ENCODE results near the gene PABPC1L2B.
"Not testable (repeated sequence)": the region's sequence is repeated elsewhere in the genome, so short reads cannot be mapped to it uniquely, and the experiment has no call there.

PABPC1L2B gene
- 0 reads per million in 2 experiments for total RNA-seq

DNA sequence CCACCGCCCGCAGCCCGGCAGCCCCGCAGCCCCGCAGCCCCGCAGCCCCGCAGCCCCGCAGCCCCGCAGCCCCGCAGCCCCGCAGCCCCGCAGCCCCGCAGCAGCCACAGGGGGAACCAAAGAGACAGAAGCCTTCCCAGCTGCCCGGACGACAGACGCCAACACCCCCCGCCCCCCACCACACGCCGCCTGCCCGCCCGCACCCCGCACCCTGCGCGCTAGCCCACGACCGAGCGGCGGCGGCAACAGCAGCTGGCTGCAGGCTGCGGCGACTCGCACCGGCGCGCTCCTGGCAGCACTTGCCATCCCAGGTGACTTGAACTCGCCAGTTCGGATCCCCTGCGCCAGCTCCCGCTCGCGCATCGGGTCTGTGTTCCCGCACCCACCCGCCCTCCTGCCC lies at the start of gene PABPC1L2B:
TSS of gene PABPC1L2B (plus strand) at position 207 of the 400 bp plus-strand sequence. CDS start 704 bp downstream, outside the sequence.
- not testable (repeated sequence) for DNase-seq (ENCODE audit: low read depth)

DNA sequence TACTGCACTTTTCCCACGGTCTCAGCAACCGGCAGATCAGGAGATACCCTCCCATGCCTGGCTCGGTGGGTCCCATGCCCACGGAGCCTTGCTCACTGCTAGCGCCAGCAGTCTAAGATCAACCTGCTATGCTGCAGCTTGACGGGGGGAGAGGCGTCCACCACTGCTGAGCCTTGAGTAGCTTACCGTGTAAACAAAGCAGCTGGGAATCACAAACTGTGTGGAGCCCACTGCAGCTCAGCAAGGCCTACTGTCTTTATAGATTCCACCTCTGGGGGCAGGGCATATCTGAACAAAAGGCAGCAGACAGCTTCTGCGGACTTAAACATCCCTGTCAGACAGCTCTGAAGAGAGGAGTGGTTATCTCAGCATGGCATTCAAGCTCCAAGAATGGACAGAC lies 42.8 kb upstream of the PABPC1L2B start:
- not testable (repeated sequence) for DNase-seq (ENCODE audit: low read depth)

DNA sequence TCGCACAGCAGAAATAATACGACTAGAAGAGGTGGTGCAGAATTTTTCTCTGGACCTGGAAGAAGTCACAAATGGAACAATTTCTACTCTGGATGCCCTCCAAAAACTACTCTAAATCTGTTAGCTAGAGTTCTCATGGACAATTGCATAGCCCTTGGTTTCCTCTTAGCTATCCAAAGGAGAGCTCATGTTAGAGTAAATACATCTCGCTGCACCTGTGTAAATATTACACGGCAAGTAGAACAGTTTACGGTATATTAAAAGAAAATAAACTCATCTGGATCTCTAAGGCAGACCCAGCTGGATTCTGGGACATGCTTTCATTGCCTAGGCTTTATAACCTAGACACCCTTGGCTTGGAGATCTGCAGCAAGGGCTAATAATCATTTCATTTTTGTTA lies 30.9 kb upstream of the PABPC1L2B start:
- not testable (repeated sequence) for DNase-seq (ENCODE audit: low read depth)

DNA sequence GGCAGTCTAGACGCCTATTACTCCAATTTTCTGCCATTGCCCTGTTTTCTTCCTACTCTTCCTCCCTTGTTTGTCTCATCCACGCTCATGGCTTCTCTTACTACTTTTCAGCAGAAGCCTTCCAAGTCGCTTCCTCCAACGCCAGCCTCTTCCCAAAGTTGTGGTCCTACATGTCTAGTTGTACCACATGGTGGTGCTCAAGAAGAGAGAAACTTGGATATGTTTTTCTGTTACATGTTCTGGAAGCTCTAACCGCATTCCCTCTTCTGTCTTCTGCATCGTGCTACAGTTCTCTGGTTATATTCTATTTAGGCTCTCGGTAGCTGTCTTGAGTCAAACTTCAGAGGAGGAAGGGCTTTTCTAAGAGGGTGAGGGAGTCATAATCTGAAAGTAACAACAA lies 27.9 kb upstream of the PABPC1L2B start:
- not testable (repeated sequence) for DNase-seq (ENCODE audit: low read depth)

DNA sequence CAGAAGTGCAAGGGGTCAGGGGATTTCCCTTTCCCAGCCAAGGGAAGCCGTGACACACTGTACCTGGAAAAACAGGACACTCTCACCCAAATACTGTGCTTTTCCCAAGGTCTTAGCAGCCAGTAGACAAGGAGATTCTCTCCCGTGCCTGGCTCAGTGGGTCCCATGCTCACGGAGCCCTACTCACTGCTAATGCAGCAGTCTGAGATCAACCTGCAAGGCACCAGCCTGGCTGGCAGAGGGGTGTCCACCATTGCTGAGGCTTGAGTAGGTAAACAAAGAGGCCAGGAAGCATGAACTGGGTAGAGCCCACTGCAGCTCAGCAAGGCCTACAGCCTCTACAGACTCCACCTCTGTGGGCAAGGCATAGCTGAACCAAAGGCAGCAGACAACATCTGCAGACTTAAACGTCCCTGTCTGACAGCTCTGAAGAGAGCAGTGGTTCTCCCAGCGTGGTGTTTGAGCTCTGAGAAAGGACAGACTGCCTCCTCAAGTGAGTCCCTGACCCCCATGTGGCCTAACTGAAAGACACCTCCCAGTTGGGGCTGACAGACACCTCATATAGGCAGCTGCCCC lies 21.8 kb upstream of the PABPC1L2B start:
- DNase-seq (ENCODE audit: low read depth) = not testable (repeated sequence)

DNA sequence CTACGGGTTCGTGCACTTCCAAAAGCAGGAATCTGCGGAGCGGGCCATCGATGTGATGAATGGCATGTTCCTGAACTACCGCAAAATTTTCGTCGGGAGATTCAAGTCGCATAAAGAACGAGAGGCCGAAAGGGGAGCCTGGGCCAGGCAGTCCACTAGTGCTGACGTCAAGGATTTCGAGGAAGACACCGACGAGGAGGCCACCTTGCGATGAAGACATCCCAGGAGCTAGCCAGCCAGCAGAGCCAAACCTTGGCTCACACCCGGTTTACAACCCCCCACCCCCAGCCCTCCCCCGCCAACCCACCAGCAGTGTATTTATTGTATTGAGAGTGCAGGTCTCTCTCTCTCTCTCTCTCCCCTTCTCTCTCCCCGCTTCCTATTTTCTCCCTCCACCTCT lies 1.3 kb downstream of the PABPC1L2B start:
- DNase-seq (ENCODE audit: low read depth) = not testable (repeated sequence)

DNA sequence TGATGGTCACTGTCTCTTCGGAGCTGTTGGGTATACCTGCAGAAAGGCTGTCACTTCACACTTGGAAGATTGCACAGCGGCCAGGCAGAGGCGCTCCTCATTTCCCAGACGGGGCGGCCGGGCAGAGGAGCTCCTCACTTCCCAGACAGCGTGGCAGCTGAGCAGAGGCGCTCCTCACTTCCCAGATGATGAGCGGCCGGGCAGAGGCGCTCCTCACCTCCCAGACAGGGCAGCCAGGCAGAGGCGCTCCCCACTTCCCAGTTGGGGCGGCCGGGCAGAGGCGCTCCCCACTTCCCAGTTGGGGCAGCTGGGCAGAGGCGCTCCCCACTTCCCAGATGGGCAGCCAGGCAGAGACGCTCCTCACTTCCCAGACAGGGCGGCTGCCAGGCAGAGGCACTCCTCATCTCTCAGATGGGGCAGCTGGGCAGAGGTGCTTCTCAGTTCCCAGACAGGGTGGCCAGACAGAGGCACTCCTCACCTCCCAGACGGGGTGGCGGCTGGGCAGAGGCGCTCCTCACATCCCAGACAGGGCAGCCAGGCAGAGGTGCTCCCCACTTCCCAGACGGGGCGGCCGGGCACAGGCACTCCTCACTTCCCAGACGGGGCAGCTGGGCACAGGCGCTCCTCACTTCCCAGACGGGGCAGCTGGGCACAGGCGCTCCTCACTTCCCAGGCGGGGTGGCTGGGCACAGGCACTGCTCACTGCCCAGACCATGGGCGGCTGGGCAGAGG lies 18.8 kb downstream of the PABPC1L2B start:
- DNase-seq (ENCODE audit: low read depth) = no peak

DNA sequence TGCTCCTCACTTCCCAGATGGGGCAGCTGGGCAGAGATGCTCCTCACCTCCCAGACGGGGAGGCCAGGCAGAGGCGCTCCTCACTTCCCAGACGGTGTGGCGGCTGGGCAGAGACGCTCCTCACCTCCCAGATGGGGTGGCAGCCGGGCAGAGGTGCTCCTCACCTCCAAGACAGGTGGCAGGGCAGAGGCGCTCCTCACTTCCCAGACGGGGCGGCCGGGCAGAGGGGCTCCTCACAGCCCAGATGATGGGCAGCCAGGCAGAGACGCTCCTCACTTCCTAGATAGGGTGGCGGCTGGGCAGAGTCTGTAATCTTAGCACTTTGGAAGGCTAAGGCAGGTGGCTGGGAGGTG lies 19.3 kb downstream of the PABPC1L2B start:
- not testable (repeated sequence) for DNase-seq (ENCODE audit: low read depth)

DNA sequence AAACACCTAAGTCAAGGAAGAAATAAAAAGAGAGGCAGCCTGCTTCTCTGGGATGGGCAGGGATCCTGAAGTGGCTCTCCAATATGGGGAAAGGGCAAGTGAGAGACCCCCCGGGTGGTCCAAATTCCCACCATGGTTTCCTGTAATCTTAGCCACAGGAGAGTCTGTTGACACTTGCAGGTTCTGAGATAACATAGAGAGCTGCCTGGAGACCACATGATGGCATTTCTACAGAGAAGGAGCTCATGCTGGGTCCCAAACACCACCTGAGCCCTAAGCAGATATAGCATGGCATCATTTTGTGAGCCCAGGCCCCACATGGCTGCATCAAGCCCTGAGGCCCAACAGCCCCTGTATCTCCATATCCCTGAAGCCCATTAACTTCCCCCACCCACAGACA lies 26.1 kb downstream of the PABPC1L2B start:
- DNase-seq (ENCODE audit: low read depth) = no peak
